Liver (tissue), 9 donors: Measurements from ENCODE around the gene WNK2. TPM values are rescaled to one million over a fixed set of nuclear protein-coding genes. Genes with fewer than 3 reads are reported as not detected.
"Not testable (repeated sequence)": the region's sequence is repeated elsewhere in the genome, so short reads cannot be mapped to it uniquely, and the experiment has no call there.

Experiments used
- DNase-seq: peaks from one replicate; pipeline ENCODE4 v3.0.0-alpha.2; 2017; ENCODE audit warnings: low spot score
- H3K27ac ChIP-seq, 2 donors: one replicate each; pipeline ENCODE4 v1.7.0; 2013; ENCODE audit warnings: inconsistent platforms in 2 of 2, low read length in 2 of 2, control low read depth in 1 of 2, low read depth in 1 of 2, mild to moderate bottlenecking in 1 of 2
- H3K27me3 ChIP-seq, 4 donors: one replicate each; pipeline versions ENCODE4 v1.6.1 to v1.7.0; 2013; ENCODE audit warnings: low read length in 3 of 4, inconsistent platforms in 1 of 4, mild to moderate bottlenecking in 1 of 4, moderate library complexity in 1 of 4; ENCODE audit not compliant: control insufficient read depth in 4 of 4, insufficient read depth in 4 of 4
- H3K36me3 ChIP-seq, 4 donors: one replicate each; pipeline versions ENCODE4 v1.6.1 to v1.7.0; 2013; ENCODE audit warnings: low read length in 3 of 4, mild to moderate bottlenecking in 3 of 4, low read depth in 1 of 4, moderate library complexity in 1 of 4; ENCODE audit not compliant: control insufficient read depth in 4 of 4, insufficient read depth in 3 of 4
- H3K4me1 ChIP-seq, 4 donors: one replicate each; pipeline versions ENCODE4 v1.6.1 to v1.7.0; 2013; ENCODE audit warnings: low read length in 3 of 4, mild to moderate bottlenecking in 3 of 4, moderate library complexity in 1 of 4; ENCODE audit not compliant: control insufficient read depth in 4 of 4, insufficient read depth in 4 of 4
- H3K4me3 ChIP-seq, 3 donors: one replicate each; pipeline versions ENCODE4 v1.6.1 to v1.7.0; 2013; ENCODE audit warnings: low read length in 3 of 3, control low read depth in 1 of 3, low read depth in 1 of 3, mild to moderate bottlenecking in 1 of 3
- H3K9ac ChIP-seq, 2 donors: one replicate each; pipeline ENCODE4 v1.7.0; 2013; ENCODE audit warnings: low read length in 2 of 2, mild to moderate bottlenecking in 2 of 2, moderate library complexity in 2 of 2, control low read depth in 1 of 2, low read depth in 1 of 2
- H3K9me3 ChIP-seq, 4 donors: one replicate each; pipeline versions ENCODE4 v1.6.1 to v1.7.0; 2013; ENCODE audit warnings: low read length in 3 of 4; ENCODE audit not compliant: control insufficient read depth in 4 of 4
- CTCF ChIP-seq: fragments of 150-350 bp; IDR thresholded peaks from 2 replicates; pipeline ENCODE4 v1.5.1; 2017; ENCODE audit warnings: improper control_type of control experiment, low read depth, low read length; ENCODE audit not compliant: missing input control
- EGR1 ChIP-seq, 2 donors: IDR thresholded peaks; 2 replicates each; pipeline ENCODE4 v1.6.1; 2016 to 2018; ENCODE audit warnings: antibody characterized with exemption in 2 of 2, low read depth in 2 of 2
- FOXA1 ChIP-seq: IDR thresholded peaks from 2 replicates; pipeline ENCODE4 v1.6.1; 2016; ENCODE audit warnings: antibody characterized with exemption
- HNF4A ChIP-seq, 2 donors: conservative IDR thresholded peaks; 2 replicates each; pipeline ENCODE4 v1.6.1; 2016; ENCODE audit warnings: antibody characterized with exemption in 2 of 2, mild to moderate bottlenecking in 2 of 2
- JUND ChIP-seq, 2 donors: IDR thresholded peaks; 2 replicates each; pipeline ENCODE4 v1.6.1; 2016; ENCODE audit warnings: antibody characterized with exemption in 2 of 2
- RAD21 ChIP-seq, 2 donors: IDR thresholded peaks; 2 replicates each; pipeline ENCODE4 v1.6.1; 2016; ENCODE audit warnings: antibody characterized with exemption in 2 of 2, mild to moderate bottlenecking in 2 of 2
- REST ChIP-seq: IDR thresholded peaks from 2 replicates; pipeline ENCODE4 v1.6.1; 2016; ENCODE audit warnings: antibody characterized with exemption, mild to moderate bottlenecking
- RXRA ChIP-seq, 2 donors: IDR thresholded peaks; 2 replicates each; pipeline ENCODE4 v1.6.1; 2017 to 2018; ENCODE audit warnings: antibody characterized with exemption in 2 of 2, mild to moderate bottlenecking in 1 of 2
- SP1 ChIP-seq: IDR thresholded peaks from 2 replicates; pipeline ENCODE4 v1.6.1; 2018; ENCODE audit warnings: antibody characterized with exemption, mild to moderate bottlenecking
- WGBS: extraction: QIAGEN DNeasy Blood & Tissue Kit; methylation state at CpG from one replicate; pipeline ENCODE4 v1.1.7; 2013; 5-methylcytosine and 5-hydroxymethylcytosine counted together
- polyA plus RNA-seq, 2 donors: library from polyadenylated mRNA; stranded (reverse) in 1 of 2; unstranded in 1 of 2; fragments of 200-250 nt in 1 of 2; fragments of >200 nt in 1 of 2; fragmentation: Nextera tagmentation in 1 of 2; extraction: Ambion mirVana in 1 of 2; gene quantifications; one replicate each; pipeline versions ENCODE4 v1.2.1 to v1.2.3, GENCODE V29; 2013 to 2015
- total RNA-seq, 2 donors: library from RNA; depleted of rRNA; stranded (reverse); fragments of >200 nt; gene quantifications; one replicate each; pipeline ENCODE4 v1.2.3, GENCODE V29; 2014
- TF ChIP-seq, protein P1 (sequence below): IDR thresholded peaks from 2 replicates; pipeline ENCODE4 v1.6.1; 2016; ENCODE audit warnings: antibody characterized with exemption
- TF ChIP-seq, protein P2 (sequence below): IDR thresholded peaks from 2 replicates; pipeline ENCODE4 v1.6.1; 2016; ENCODE audit warnings: antibody characterized with exemption
- donor health status: healthy.
- donor health status: healthy.
- donor health status: healthy.
- donor health status: healthy.
- donor health status: healthy.

WNK2 gene
- total and polyA plus RNA-seq, 4 donors = 0.65 to 4.4 (median 1.7) TPM

DNA sequence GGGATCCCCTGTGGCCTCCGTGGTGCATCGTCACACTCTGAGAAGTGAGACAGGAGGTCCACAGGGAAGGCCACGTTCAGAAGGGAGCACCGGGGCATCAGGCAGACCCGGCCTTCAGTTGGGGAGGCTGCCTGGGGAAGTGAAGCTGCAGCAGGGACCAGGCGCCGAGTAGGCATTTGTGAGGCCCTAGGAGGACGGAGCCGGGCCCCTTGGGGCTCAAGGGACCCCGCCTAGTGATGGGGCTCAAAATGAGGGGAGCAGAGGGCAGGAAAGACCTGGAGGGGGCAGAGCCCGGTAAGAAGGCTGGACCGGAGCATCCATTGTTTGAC, 182.1 kb downstream of the WNK2 start:
- Histone ChIP-seq H3K4me3 (no peak overlapping the region), H3K4me1 (no peaks in the 10 kb centered on the region), H3K27ac (no peak overlapping the region), H3K9me3 (no peaks in the 10 kb centered on the region), H3K9ac (no peak overlapping the region), H3K27me3 (no peaks in the 10 kb centered on the region), H3K36me3 (no peaks in the 10 kb centered on the region)
- TF ChIP-seq SP1 = no peak
- TF ChIP-seq RXRA (IDR thresholded peaks at IDR 0.05) = no peak
- TF ChIP-seq, protein P1, sequence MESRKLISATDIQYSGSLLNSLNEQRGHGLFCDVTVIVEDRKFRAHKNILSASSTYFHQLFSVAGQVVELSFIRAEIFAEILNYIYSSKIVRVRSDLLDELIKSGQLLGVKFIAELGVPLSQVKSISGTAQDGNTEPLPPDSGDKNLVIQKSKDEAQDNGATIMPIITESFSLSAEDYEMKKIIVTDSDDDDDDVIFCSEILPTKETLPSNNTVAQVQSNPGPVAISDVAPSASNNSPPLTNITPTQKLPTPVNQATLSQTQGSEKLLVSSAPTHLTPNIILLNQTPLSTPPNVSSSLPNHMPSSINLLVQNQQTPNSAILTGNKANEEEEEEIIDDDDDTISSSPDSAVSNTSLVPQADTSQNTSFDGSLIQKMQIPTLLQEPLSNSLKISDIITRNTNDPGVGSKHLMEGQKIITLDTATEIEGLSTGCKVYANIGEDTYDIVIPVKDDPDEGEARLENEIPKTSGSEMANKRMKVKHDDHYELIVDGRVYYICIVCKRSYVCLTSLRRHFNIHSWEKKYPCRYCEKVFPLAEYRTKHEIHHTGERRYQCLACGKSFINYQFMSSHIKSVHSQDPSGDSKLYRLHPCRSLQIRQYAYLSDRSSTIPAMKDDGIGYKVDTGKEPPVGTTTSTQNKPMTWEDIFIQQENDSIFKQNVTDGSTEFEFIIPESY = no peak
- TF ChIP-seq HNF4A (conservative IDR thresholded peaks at IDR 0.05) = no peak
- no peak for TF ChIP-seq RAD21 (IDR thresholded peaks at IDR 0.05)
- TF ChIP-seq CTCF = no peak
- TF ChIP-seq REST = no peak
- DNase-seq = no peak
- 76% methylated on average over 12 of the region's 12 CpGs for WGBS

GRCh38 chr9:93366486-93366885, 182.5 kb downstream of the WNK2 start:
- H3K4me3 ChIP-seq, H3K27me3 ChIP-seq, H3K4me1 ChIP-seq, H3K36me3 ChIP-seq, DNase-seq, H3K9me3 ChIP-seq, H3K27ac ChIP-seq, H3K9ac ChIP-seq: not testable (repeated sequence)
- WGBS = 88% methylated on average over 4 of the region's 4 CpGs

DNA sequence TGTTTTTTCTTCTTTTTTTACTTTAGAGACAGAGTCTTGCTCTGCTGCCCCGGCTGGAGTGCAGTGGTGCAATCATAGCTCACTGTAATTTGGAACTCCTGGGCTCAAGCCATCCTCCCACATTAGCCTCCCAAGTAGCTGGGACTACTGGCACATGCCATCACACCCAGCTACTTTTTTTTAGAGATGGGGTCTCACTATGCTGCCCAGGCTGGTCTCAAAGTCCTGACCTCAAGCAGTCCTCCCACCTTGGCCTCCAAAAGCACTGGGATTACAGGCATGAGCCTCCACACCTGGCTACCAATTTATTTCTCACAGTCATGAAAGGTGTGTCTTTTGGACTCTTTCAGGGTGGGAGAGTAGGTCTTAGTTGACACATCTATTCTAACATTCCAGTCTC, 184.5 kb downstream of the WNK2 start:
- no peak for DNase-seq
- H3K27ac ChIP-seq = no peak overlapping the region
- H3K27me3 ChIP-seq = no peaks in the 10 kb centered on the region
- no peak overlapping the region for H3K4me3 ChIP-seq
- H3K4me1 ChIP-seq = no peaks in the 10 kb centered on the region
- no peaks in the 10 kb centered on the region for H3K36me3 ChIP-seq
- 92% methylated on average over 1 of the region's 1 CpG for WGBS
- H3K9me3 ChIP-seq = no peaks in the 10 kb centered on the region
- TF ChIP-seq, protein P2, sequence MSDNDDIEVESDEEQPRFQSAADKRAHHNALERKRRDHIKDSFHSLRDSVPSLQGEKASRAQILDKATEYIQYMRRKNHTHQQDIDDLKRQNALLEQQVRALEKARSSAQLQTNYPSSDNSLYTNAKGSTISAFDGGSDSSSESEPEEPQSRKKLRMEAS = no peak
- TF ChIP-seq FOXA1 (no peak), SP1 (no peak), EGR1 (IDR thresholded peaks at IDR 0.05; ENCODE audit: low read depth in 2 of 2) (no peak), JUND (IDR thresholded peaks at IDR 0.05) (no peak), CTCF (no peak)
- H3K9ac ChIP-seq = no peak overlapping the region
